PFSK-1 (cell line): ENCODE results near the gene NOXA1.

Experiments
- FOXP2 ChIP-seq: optimal IDR thresholded peaks from 2 replicates; pipeline ENCODE3; 2011; ENCODE audit warnings: borderline replicate concordance, control low read depth, inconsistent platforms; ENCODE audit not compliant: insufficient read depth; ENCODE audit errors: extremely low read length, extremely low read depth
- POLR2AphosphoS5 ChIP-seq: IDR thresholded peaks from 2 replicates; pipeline ENCODE4 v1.6.1; 2012; ENCODE audit warnings: low read depth, mild to moderate bottlenecking, control low read depth, low read length, moderate library complexity
- SIN3A ChIP-seq: IDR thresholded peaks from 2 replicates; pipeline ENCODE4 v1.6.1; 2012; ENCODE audit warnings: mild to moderate bottlenecking, low read length, moderate library complexity, borderline replicate concordance; ENCODE audit not compliant: insufficient read depth
- TAF1 ChIP-seq: IDR thresholded peaks from 2 replicates; pipeline ENCODE4 v1.6.1; 2012; ENCODE audit warnings: low read length, control low read depth, borderline replicate concordance; ENCODE audit not compliant: insufficient read depth
- TF ChIP-seq, protein P1 (sequence below), 2 experiments: IDR thresholded peaks; 2 replicates each; pipeline versions ENCODE4 v1.6.1 to v1.8.0; 2011 to 2012; ENCODE audit warnings: low read depth in 2 of 2, low read length in 2 of 2, control low read depth in 1 of 2, inconsistent platforms in 1 of 2, mild to moderate bottlenecking in 1 of 2, moderate library complexity in 1 of 2; ENCODE audit not compliant: insufficient read depth in 1 of 2

DNA sequence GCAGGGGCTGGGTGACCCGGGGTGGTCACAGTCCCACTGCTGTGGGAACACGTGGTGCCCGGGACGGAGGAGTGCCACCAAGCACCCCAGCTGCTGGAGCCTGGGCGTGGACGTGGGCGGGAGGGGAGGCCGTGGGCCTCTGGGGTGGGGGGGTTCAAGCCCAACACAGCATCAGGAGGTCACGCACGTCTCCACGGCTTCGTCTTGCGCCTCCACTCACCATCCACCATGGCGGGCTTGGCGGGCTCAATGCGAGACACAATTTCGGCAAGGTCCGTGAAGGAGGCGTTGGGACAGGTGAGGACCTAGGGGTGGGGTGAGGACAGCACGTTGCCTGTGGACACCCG, 38.1 kb downstream of the NOXA1 start:
- TF ChIP-seq POLR2AphosphoS5 (no peak), SIN3A (no peak), TAF1 (no peak), FOXP2 (no peak)
- TF ChIP-seq, protein P1, sequence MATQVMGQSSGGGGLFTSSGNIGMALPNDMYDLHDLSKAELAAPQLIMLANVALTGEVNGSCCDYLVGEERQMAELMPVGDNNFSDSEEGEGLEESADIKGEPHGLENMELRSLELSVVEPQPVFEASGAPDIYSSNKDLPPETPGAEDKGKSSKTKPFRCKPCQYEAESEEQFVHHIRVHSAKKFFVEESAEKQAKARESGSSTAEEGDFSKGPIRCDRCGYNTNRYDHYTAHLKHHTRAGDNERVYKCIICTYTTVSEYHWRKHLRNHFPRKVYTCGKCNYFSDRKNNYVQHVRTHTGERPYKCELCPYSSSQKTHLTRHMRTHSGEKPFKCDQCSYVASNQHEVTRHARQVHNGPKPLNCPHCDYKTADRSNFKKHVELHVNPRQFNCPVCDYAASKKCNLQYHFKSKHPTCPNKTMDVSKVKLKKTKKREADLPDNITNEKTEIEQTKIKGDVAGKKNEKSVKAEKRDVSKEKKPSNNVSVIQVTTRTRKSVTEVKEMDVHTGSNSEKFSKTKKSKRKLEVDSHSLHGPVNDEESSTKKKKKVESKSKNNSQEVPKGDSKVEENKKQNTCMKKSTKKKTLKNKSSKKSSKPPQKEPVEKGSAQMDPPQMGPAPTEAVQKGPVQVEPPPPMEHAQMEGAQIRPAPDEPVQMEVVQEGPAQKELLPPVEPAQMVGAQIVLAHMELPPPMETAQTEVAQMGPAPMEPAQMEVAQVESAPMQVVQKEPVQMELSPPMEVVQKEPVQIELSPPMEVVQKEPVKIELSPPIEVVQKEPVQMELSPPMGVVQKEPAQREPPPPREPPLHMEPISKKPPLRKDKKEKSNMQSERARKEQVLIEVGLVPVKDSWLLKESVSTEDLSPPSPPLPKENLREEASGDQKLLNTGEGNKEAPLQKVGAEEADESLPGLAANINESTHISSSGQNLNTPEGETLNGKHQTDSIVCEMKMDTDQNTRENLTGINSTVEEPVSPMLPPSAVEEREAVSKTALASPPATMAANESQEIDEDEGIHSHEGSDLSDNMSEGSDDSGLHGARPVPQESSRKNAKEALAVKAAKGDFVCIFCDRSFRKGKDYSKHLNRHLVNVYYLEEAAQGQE (IDR thresholded peaks at IDR 0.05; ENCODE audit: insufficient read depth in 1 of 2, low read depth in 2 of 2, low read length in 2 of 2), result no peak
